ENCODE results near the gene WSCD2. TPM values are rescaled to one million over a fixed set of nuclear protein-coding genes. Genes with fewer than 3 reads are reported as not detected.

WSCD2 gene
- total RNA-seq, 1 donor from 2014 or later: 1.4 TPM

GRCh38 chr12:108273217-108273616 is 144.1 kb downstream of the WSCD2 start:
- peaks cover 4% of the 10 kb centered on the region for H3K27me3 Mint-ChIP-seq (ENCODE audit: unreplicated experiment)
- H3K9me3 Mint-ChIP-seq (ENCODE audit: unreplicated experiment): peaks cover 3% of the 10 kb centered on the region
- no peak for DNase-seq
- no peak for TF ChIP-seq CTCF (IDR thresholded peaks at IDR 0.05; ENCODE audit: partially characterized antibody, unreplicated experiment)
- H3K4me3 Mint-ChIP-seq (ENCODE audit: unreplicated experiment): no peak overlapping the region
- no peaks in the 10 kb centered on the region for H3K36me3 Mint-ChIP-seq (ENCODE audit: unreplicated experiment)
- peaks cover 17% of the 10 kb centered on the region for H3K4me1 Mint-ChIP-seq (ENCODE audit: low read depth, unreplicated experiment)
- H3K27ac Mint-ChIP-seq (ENCODE audit: unreplicated experiment): no peak overlapping the region

- no peaks in the 10 kb centered on the region for H3K27me3 Mint-ChIP-seq (ENCODE audit: unreplicated experiment)
- peaks cover 6% of the 10 kb centered on the region for H3K4me1 Mint-ChIP-seq (ENCODE audit: low read depth, unreplicated experiment)
- peaks cover 1% of the 10 kb centered on the region for H3K9me3 Mint-ChIP-seq (ENCODE audit: unreplicated experiment)
Observed at GRCh38 chr12:108277613-108278012, 148.5 kb downstream of the WSCD2 start.

GRCh38 chr12:108282160-108282559 is 153.1 kb downstream of the WSCD2 start:
- H3K4me1 Mint-ChIP-seq (ENCODE audit: low read depth, unreplicated experiment): no peaks in the 10 kb centered on the region
- H3K36me3 Mint-ChIP-seq (ENCODE audit: unreplicated experiment): no peaks in the 10 kb centered on the region
- TF ChIP-seq CTCF (IDR thresholded peaks at IDR 0.05; ENCODE audit: partially characterized antibody, unreplicated experiment): no peak
- DNase-seq: no peak
- H3K9me3 Mint-ChIP-seq (ENCODE audit: unreplicated experiment): peaks cover 1% of the 10 kb centered on the region
- H3K4me3 Mint-ChIP-seq (ENCODE audit: unreplicated experiment): no peak overlapping the region
- H3K27me3 Mint-ChIP-seq (ENCODE audit: unreplicated experiment): peaks cover 3% of the 10 kb centered on the region
- H3K27ac Mint-ChIP-seq (ENCODE audit: unreplicated experiment): no peak overlapping the region

More at GRCh38 chr12:108277613-108278012, 148.5 kb downstream of the WSCD2 start:
- Mint-ChIP-seq H3K36me3 (ENCODE audit: unreplicated experiment) (no peaks in the 10 kb centered on the region), H3K4me3 (ENCODE audit: unreplicated experiment) (no peak overlapping the region), H3K27ac (ENCODE audit: unreplicated experiment) (no peak overlapping the region)
- no peak for TF ChIP-seq CTCF (IDR thresholded peaks at IDR 0.05; ENCODE audit: partially characterized antibody, unreplicated experiment)
- DNase-seq: no peak

- Mint-ChIP-seq H3K4me3 (ENCODE audit: unreplicated experiment) (no peak overlapping the region), H3K36me3 (ENCODE audit: unreplicated experiment) (no peaks in the 10 kb centered on the region), H3K27me3 (ENCODE audit: unreplicated experiment) (peaks cover 3% of the 10 kb centered on the region), H3K27ac (ENCODE audit: unreplicated experiment) (no peak overlapping the region), H3K9me3 (ENCODE audit: unreplicated experiment) (no peaks in the 10 kb centered on the region), H3K4me1 (ENCODE audit: low read depth, unreplicated experiment) (no peaks in the 10 kb centered on the region)
- DNase-seq: no peak
- TF ChIP-seq CTCF (IDR thresholded peaks at IDR 0.05; ENCODE audit: partially characterized antibody, unreplicated experiment): no peak
Observed at GRCh38 chr12:108282676-108283075, 153.6 kb downstream of the WSCD2 start.

GRCh38 chr12:108284163-108284562 is 155.1 kb downstream of the WSCD2 start:
- TF ChIP-seq CTCF (IDR thresholded peaks at IDR 0.05; ENCODE audit: partially characterized antibody, unreplicated experiment): no peak
- no peaks in the 10 kb centered on the region for H3K4me1 Mint-ChIP-seq (ENCODE audit: low read depth, unreplicated experiment)
- no peak overlapping the region for H3K27ac Mint-ChIP-seq (ENCODE audit: unreplicated experiment)
- H3K27me3 Mint-ChIP-seq (ENCODE audit: unreplicated experiment): peaks cover 9% of the 10 kb centered on the region
- no peak for DNase-seq
- H3K4me3 Mint-ChIP-seq (ENCODE audit: unreplicated experiment): no peak overlapping the region
- H3K36me3 Mint-ChIP-seq (ENCODE audit: unreplicated experiment): no peaks in the 10 kb centered on the region
- no peaks in the 10 kb centered on the region for H3K9me3 Mint-ChIP-seq (ENCODE audit: unreplicated experiment)
